Hematopoietic multipotent progenitor cell treated with erythropoietin and hydrocortisone succinate and interleukin-3 and kit ligand, for 4 days (in vitro differentiated cells): ENCODE results near the gene ZNF791.
"Not testable (repeated sequence)": the region's sequence is repeated elsewhere in the genome, so short reads cannot be mapped to it uniquely, and the experiment has no call there.

Source experiments
- DNase-seq: peaks from one replicate; pipeline ENCODE4 v3.0.0-alpha.2; 2015

The ZNF791 gene

GRCh38 chr19:12610540-12611360 is at the start of gene ZNF791, which contains the start of gene ZNF490:
ZNF791 (plus strand) TSS chr19:12610920; CDS start chr19:12611080, 160 bp downstream.
ZNF490 (minus strand) TSS chr19:12610813; CDS start chr19:12610680, 133 bp downstream.
- peak; percentile 99 for DNase-seq

- peak; percentile 91 for DNase-seq
Observed at GRCh38 chr19:12564016-12564664, 46.6 kb upstream of the ZNF791 start.

- DNase-seq = not testable (repeated sequence)
Observed at GRCh38 chr19:12566380-12566779, 44.3 kb upstream of the ZNF791 start.

GRCh38 chr19:12567951-12568350 is 42.8 kb upstream of the ZNF791 start:
- no peak for DNase-seq

- DNase-seq = peak; percentile 34
Observed at GRCh38 chr19:12574036-12574435, 36.7 kb upstream of the ZNF791 start.

- DNase-seq = no peak
Observed at GRCh38 chr19:12578641-12579040, 32.1 kb upstream of the ZNF791 start.

GRCh38 chr19:12580180-12580694 is 30.5 kb upstream of the ZNF791 start:
- DNase-seq = no peak

- DNase-seq = no peak
Observed at GRCh38 chr19:12581100-12581499, 29.6 kb upstream of the ZNF791 start.

- DNase-seq = no peak
Observed at GRCh38 chr19:12596485-12596884, 14.2 kb upstream of the ZNF791 start.

GRCh38 chr19:12596927-12597548 is 13.7 kb upstream of the ZNF791 start:
- no peak for DNase-seq

GRCh38 chr19:12597594-12597993 is 13.1 kb upstream of the ZNF791 start:
- no peak for DNase-seq

- peak; percentile 63 for DNase-seq
Observed at GRCh38 chr19:12603714-12604113, 7.0 kb upstream of the ZNF791 start.

- DNase-seq = no peak
Observed at GRCh38 chr19:12606796-12607195, 3.9 kb upstream of the ZNF791 start.

- DNase-seq = peak; percentile 20
Observed at GRCh38 chr19:12607631-12608030, 3.1 kb upstream of the ZNF791 start.

- DNase-seq = no peak
Observed at GRCh38 chr19:12611361-12611699, 610 bp downstream of the ZNF791 start.

- no peak for DNase-seq
Observed at GRCh38 chr19:12617646-12618045, 6.9 kb downstream of the ZNF791 start.

GRCh38 chr19:12621253-12622024 is 10.7 kb downstream of the ZNF791 start:
- DNase-seq = not testable (repeated sequence)

GRCh38 chr19:12623361-12624031 is 12.8 kb downstream of the ZNF791 start:
- DNase-seq = no peak

- DNase-seq = no peak
Observed at GRCh38 chr19:12626958-12627357, 16.2 kb downstream of the ZNF791 start.

- DNase-seq = no peak
Observed at GRCh38 chr19:12628040-12629022, 17.6 kb downstream of the ZNF791 start.

- DNase-seq = no peak
Observed at GRCh38 chr19:12629215-12629614, 18.5 kb downstream of the ZNF791 start.
